Hepatocyte (in vitro differentiated cells): Measurements from ENCODE around the gene PLEKHA8.

Experiments used
- EZH2 ChIP-seq: fragments of 200-600 bp; sonication (generic); IDR thresholded peaks from 2 replicates; pipeline ENCODE4 v1.6.1; 2016; ENCODE audit warnings: antibody characterized with exemption, mild to moderate bottlenecking, borderline replicate concordance
- EZH2phosphoT487 ChIP-seq: fragments of 200-600 bp; sonication (generic); IDR thresholded peaks from one replicate; pipeline ENCODE4 v1.6.1; 2018; ENCODE audit warnings: antibody characterized with exemption, mild to moderate bottlenecking, low read depth, moderate library complexity; ENCODE audit not compliant: unreplicated experiment, severe bottlenecking
- TF ChIP-seq, protein P1 (sequence below): fragments of 200-600 bp; sonication (generic); IDR thresholded peaks from 2 replicates; pipeline ENCODE4 v1.5.1; 2016; ENCODE audit warnings: antibody characterized with exemption, mild to moderate bottlenecking; ENCODE audit not compliant: poor library complexity

DNA sequence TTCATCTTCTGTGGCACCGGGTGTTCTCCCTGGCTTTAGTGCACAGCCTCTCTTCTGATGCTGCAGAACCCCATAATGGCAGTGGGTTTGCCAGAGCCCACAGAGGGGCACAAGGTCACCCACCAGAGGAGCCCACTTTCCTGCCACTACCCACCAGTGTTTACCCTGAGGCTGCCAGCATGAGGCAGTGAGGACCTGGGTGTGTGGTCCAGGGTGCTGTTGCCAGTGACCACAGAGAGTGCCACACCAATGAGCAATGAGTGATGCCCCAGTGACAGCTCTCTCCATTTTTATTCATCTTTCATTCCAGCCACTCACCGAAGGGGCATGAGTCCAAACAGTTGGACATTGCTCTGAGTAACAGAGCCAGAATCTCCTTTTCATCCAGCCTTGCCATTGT lies 141.4 kb downstream of the PLEKHA8 start:
- no peak for TF ChIP-seq EZH2phosphoT487
- TF ChIP-seq EZH2, result no peak
- TF ChIP-seq, protein P1, sequence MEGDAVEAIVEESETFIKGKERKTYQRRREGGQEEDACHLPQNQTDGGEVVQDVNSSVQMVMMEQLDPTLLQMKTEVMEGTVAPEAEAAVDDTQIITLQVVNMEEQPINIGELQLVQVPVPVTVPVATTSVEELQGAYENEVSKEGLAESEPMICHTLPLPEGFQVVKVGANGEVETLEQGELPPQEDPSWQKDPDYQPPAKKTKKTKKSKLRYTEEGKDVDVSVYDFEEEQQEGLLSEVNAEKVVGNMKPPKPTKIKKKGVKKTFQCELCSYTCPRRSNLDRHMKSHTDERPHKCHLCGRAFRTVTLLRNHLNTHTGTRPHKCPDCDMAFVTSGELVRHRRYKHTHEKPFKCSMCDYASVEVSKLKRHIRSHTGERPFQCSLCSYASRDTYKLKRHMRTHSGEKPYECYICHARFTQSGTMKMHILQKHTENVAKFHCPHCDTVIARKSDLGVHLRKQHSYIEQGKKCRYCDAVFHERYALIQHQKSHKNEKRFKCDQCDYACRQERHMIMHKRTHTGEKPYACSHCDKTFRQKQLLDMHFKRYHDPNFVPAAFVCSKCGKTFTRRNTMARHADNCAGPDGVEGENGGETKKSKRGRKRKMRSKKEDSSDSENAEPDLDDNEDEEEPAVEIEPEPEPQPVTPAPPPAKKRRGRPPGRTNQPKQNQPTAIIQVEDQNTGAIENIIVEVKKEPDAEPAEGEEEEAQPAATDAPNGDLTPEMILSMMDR, result no peak
